DND-41 (cell line): ENCODE results near the gene ZNF581.

Experiments used
- CTCF ChIP-seq: IDR thresholded peaks from 2 replicates; pipeline ENCODE4 v1.5.1; 2012; ENCODE audit warnings: borderline replicate concordance, low read length, moderate library complexity, mild to moderate bottlenecking; ENCODE audit not compliant: poor library complexity, severe bottlenecking; ENCODE audit errors: extremely low read depth
- EZH2 ChIP-seq: IDR thresholded peaks from 3 replicates; pipeline ENCODE4 v1.6.1; 2012; ENCODE audit warnings: borderline replicate concordance, low read depth, mild to moderate bottlenecking, moderate library complexity, low read length, inconsistent platforms; ENCODE audit not compliant: severe bottlenecking

- no peak for TF ChIP-seq CTCF
- no peak for TF ChIP-seq EZH2
Observed at GRCh38 chr19:55611983-55612645, 31.3 kb upstream of the ZNF581 start.
